ENCODE data around the gene GCN1.
"Not testable (repeated sequence)": the region's sequence is repeated elsewhere in the genome, so short reads cannot be mapped to it uniquely, and the experiment has no call there.

The GCN1 gene

DNA sequence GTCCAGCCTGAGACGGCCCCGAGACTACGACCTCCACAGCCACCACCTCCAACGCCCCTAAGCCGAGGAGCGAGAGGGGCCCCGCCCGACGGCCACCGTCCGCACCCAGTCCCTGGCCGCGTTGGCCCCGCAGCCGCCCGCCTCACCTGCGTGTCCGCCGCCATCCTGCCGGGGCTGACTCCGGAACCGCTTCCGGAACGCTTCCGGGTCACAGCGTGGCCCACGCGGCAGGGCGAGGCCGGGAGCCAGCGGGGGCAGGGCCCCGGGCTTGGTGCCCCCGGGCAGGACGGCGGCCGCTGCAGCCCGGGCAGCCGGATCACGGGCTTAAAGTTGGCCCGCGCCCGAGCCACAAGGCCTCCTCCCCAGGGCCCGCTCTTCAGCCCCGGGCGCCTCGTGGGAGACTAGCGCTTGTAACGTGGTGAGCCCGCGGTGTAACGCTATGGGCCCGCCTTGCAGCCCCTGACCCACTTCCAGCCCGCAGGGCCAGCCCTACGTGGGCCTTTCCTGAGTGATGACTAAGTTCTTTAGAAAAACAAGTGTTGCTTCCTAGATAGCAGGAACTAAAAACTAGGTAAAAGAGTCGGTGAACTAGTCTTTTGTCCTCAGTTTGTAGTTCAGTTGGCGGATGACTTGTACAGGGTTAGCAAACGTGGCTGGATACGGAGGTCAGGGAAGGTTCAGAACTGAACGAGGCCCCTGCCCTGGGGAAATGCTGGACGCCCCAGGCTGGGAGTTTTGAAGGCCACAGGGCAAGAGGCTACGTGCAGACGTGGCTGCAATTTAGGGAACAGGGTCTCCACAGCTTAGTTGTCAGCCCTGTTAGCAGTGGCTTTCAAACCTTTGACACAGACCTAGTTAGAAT lies at the start of gene GCN1:
GCN1 (minus strand) TSS at position 182 of the 862 bp plus-strand sequence; CDS start at position 164, 18 bp downstream.
- DNase-seq (ENCODE audit: low read depth) = no peak

DNA sequence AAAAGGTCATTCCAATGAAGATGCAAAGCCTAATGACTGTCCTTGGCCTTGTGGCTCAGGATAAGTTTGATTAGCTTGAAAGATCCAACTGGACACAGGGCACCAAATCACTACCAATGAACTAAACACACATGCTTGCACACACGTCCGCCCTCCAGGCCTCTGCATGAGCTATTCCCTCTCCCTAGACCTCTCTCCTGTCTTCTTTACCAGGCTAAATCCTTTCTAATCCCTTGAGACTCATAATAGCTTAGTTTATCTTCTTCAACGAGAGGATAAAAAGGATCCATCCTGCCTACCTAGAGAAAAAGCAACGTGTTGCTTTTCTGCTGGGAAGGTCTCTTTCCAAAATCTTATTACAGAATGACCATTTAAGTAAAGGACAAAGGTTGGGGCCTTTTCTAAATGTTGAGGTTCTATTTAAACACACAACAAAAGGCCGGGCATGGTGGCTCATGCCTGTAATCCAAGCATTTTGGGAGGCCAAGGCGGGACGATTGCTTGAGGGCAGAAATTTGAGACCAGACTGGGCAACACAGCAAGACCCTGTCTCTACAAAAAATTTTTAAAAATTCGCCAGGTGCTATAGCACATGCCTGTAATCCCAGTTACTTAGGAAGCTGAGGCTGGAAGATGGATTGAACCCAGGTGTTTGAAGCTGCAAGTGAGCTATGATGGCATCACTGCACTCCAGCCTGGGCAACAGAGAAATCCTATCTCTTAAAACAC lies 48.6 kb upstream of the GCN1 start:
- no peak for DNase-seq (ENCODE audit: low read depth)

DNA sequence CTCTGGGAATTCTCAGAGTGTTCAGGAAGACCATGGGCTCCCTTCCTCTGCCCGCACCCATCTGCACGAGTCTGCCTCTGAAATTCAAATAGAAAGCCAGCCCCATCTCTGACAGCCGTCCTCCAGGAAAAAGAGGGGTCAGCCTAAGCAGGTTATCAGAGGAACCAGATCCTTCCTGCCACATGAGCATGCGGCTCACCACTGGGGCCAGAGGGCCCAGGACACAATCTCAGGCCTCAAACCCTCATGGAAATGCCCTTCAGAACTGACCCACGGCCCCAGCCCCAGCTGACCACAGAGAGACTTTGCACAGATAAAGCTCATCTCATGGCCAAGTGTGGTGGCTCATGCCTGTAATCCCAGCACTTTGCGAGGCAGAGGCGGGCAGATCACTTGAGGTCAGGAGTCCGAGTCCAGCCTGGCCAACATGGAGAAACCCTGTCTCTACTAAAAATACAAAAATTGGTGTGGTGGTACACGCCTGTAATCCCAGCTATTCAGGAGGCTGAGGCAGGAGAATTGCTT lies 47.8 kb upstream of the GCN1 start:
- no peak for DNase-seq (ENCODE audit: low read depth)

- no peak for DNase-seq (ENCODE audit: low read depth)
Measured at GRCh38 chr12:120241561-120242274, 47.2 kb upstream of the GCN1 start.

- no peak for DNase-seq (ENCODE audit: low read depth)
Measured at GRCh38 chr12:120240495-120240833, 45.9 kb upstream of the GCN1 start.

GRCh38 chr12:120239776-120240494 lies 45.4 kb upstream of the GCN1 start:
- DNase-seq (ENCODE audit: low read depth) = no peak

DNA sequence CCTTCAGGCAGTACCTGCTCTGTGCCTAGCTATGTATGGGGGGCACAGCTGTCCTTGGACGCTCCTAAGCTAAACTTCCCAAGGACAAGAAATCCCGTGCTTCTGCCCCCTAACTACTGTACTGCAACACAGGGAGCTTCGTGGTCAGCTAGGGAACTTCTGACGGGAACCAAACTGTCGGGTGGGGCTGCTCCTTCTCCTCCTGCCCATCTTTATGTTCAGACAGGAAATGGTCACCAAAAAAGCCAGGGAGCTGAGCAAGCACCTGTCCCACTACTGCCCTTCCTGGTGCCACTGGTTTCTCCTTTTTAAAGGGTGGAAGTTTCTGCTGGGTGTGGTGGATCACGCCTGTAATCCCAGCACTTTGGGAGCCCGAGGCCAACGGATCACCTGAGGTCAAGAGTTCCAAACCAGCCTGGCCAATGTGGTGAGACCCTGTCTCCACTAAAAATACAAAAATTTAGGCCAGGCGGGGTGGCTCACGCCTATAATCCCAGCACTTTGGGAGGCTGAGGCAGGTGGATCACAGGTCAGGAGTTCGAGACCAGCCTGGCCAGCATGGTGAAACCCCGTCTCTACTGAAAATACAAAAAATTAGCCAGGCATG lies 44.4 kb upstream of the GCN1 start:
- DNase-seq (ENCODE audit: low read depth) = no peak

DNA sequence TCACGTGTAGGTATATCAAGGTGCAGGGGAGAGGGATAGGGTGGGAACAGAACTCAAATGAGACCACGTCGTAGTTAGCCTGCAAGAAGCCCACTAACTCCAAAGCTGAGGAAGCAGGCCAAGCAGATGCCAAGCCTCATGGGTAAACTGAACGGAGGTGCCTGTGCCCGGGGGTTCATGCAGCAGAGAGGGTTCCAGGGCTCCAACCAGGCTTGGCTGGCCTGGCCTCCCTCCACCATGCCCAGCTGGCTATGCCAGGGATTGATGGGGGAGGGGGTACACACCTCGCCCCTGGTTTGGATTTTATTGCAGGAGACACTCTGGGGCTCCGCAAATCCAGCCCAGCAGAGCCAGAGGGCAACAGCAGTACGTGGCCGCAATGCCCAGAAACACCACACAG lies 43.7 kb upstream of the GCN1 start:
- no peak for DNase-seq (ENCODE audit: low read depth)

DNA sequence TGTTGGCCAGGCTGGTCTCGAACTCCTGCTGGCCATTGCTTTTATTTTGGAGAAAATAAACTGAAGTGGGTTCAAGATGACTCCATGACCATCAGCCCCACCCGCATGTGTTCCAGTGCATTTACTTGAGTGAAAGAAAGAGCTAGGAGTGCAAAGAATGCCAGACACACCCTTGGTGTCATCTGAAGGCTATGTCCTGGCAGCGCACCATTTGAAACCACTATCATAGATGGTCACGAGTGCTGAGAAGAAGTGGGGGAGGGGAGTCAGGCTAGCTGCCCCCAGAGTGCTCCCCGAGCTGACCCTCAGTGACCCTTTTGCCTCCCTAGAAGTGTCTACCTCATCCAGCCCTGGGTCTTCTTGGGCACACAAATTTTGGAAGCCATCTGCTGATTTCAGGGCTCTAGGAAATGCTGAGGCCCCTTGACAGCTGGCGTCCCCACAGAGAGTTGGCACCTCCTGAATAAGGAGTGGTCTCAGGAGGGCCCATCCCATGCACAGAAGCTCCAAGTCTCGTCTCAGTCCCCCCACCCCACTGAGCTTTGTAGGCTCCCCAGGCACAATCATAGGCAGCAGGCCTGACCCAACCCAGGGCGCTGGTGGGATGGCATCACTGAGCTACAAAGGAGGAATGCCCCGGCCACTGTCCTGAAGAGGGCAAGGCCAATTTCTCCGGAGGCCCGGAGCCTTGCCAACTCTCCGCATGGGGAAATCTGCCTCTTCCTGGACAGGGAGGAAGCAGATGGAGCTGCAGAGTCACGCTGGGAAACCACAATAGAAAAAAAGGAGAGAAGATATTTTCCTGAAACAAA lies 43.1 kb upstream of the GCN1 start:
- DNase-seq (ENCODE audit: low read depth) = peak; percentile 81

DNA sequence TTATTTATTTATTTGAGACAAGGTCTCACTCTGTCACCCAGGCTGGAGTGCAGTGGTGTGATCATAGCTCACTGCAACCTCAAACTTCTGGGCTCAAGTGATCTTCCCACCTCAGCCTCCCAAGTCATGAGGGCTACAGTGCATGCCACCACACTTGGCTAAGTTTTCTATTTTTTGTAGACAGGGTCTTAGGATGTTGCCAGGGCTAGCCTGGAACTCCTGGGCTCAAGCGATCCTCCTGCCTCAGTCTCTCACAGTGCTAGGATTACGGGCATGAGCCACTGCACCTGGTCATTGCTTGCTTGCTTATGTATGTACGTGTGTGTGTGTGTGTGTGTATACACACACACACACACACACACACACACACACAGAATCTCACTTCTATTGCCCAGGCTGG lies 42.3 kb upstream of the GCN1 start:
- DNase-seq (ENCODE audit: low read depth) = not testable (repeated sequence)

GRCh38 chr12:120235369-120236323 lies 41.1 kb upstream of the GCN1 start:
- DNase-seq (ENCODE audit: low read depth) = no peak

- peak; percentile 88 for DNase-seq (ENCODE audit: low read depth)
Measured at GRCh38 chr12:120234643-120235368, 40.3 kb upstream of the GCN1 start.

GRCh38 chr12:120231316-120232011 lies 36.9 kb upstream of the GCN1 start:
- peak; percentile 94 for DNase-seq (ENCODE audit: low read depth)

- DNase-seq (ENCODE audit: low read depth) = no peak
Measured at GRCh38 chr12:120230974-120231315, 36.4 kb upstream of the GCN1 start.

DNA sequence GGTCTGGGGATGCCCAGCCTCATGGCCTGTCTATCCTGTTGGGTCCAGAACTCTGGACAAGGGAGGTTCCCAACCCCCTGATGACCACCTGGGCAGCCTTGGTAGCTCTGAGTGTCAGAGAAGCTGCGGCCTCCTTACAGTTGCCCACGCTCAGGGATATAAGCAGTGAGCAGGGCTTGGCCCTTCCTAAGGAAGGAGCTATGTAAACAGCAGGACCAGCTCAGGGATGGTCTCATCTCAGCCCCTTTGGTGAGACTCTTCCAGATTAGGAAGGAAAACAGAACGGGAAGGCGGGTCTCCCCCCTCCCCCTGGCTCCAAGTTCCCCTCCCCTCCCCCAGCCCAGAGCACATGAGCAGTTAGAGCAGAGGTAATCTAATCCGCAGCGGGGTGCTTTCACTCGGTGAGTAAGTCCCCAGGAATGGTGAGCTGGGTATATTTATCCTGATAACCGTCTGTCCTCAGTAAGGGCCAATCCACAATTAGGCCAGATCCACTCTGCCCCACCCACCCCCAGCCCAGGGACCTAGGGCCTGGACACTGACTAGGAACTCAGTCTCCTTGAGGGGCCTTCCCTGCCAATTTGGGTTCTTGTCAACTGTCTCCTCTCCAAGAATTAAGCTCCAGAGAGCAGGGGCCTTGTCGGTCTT lies 35.9 kb upstream of the GCN1 start:
- DNase-seq (ENCODE audit: low read depth) = peak; percentile 94

DNA sequence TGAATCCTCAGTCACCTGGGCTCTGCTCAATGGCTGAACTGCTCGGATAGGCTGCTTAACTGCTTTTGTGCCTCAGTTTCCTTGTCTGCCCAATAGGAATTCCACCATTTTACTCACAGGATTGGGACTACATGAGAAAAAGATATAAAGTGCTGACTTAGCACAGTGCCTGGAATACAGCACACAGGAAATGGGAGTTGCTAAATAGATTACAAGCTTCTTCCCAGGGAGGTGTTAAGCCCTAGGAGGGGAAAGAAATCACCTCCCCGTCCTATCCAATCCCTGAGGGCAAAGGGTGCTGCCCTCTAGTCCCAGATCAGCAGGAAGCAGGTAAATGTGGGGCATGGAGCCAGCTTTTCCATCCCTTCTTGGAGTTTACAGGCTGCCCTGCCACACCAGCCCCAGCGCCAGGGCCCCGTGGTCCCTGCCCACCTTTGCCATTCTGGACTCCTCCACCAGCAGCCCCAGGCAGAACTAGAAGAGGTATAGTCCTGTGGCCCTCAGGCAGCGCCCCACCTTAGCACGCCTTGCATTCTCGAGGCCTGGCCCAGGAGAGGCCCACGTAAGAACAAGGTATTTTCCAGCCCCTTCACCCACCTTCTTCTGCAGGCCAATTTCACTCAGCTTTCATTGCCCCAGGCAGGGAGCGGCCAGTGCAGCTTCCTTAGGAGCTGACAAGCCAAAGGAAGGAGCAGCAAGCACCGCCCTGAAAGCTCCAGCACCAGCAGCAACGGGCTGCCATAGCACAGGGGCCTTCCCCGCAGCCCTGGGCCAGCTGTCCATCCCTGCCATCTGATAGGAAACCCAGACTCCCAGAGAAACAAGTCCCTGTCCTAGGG lies 35.2 kb upstream of the GCN1 start:
- no peak for DNase-seq (ENCODE audit: low read depth)

DNA sequence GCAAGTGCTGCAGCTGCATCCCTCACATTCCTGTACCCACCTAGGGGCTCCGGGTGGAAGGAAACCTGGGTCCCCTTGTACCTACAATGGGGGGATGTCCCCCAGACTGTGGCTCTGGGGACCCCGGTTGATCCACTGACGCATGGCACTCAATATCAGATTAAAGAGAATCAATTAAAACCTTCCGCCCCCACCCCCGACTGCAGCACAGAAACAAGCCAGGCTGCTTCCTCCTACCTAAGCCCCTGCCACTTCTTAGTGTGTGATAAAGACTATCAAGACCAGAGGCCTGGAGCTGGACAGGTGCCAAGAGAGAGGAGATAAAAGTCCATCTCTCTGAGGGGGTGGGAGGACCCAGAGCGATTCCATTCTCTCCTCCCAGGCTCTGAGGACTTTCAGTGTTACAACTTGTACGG lies 34.6 kb upstream of the GCN1 start:
- no peak for DNase-seq (ENCODE audit: low read depth)

Data from HS-27A (cell line).